Spleen (tissue), 11 donors: ENCODE measurements around the gene ARL4A. TPM values are rescaled to one million over a fixed set of nuclear protein-coding genes. Genes with fewer than 3 reads are reported as not detected.

Source experiments
- DNase-seq: peaks from one replicate; pipeline ENCODE4 v3.0.0-alpha.2; 2020
- H3K27ac ChIP-seq, 8 donors: fragments of 200-600 bp; sonication (generic) in 7 of 8; 1 replicate in 4 of 8; 2 replicates in 4 of 8; pipeline versions ENCODE4 v1.5.0 to v1.8.0; 2016 to 2021; ENCODE audit warnings: inconsistent platforms in 4 of 8, mild to moderate bottlenecking in 4 of 8, moderate library complexity in 1 of 8
- H3K27me3 ChIP-seq, 7 donors: fragments of 200-600 bp; sonication (generic) in 6 of 7; replicated peaks in 1 of 7; 1 replicate in 4 of 7; 2 replicates in 3 of 7; pipeline versions ENCODE4 v1.5.0 to v1.8.0; 2016 to 2021; ENCODE audit warnings: inconsistent platforms in 3 of 7, mild to moderate bottlenecking in 1 of 7
- H3K36me3 ChIP-seq, 6 donors: fragments of 200-600 bp; sonication (generic) in 5 of 6; 1 replicate in 4 of 6; 2 replicates in 2 of 6; pipeline versions ENCODE4 v1.5.0 to v1.8.0; 2016 to 2021; ENCODE audit warnings: inconsistent platforms in 2 of 6
- H3K4me1 ChIP-seq, 6 donors: fragments of 200-600 bp; sonication (generic) in 5 of 6; 1 replicate in 3 of 6; 2 replicates in 3 of 6; pipeline versions ENCODE4 v1.5.0 to v1.8.0; 2016 to 2021; ENCODE audit warnings: inconsistent platforms in 3 of 6
- H3K4me3 ChIP-seq, 8 donors: fragments of 200-600 bp; sonication (generic) in 7 of 8; 1 replicate in 4 of 8; 2 replicates in 4 of 8; pipeline versions ENCODE4 v1.5.0 to v1.8.0; 2016 to 2021; ENCODE audit warnings: inconsistent platforms in 4 of 8, mild to moderate bottlenecking in 4 of 8, moderate library complexity in 2 of 8
- H3K9me3 ChIP-seq, 8 donors: fragments of 200-600 bp; sonication (generic) in 7 of 8; 1 replicate in 4 of 8; 2 replicates in 4 of 8; pipeline versions ENCODE4 v1.5.0 to v1.8.0; 2016 to 2021; ENCODE audit warnings: inconsistent platforms in 4 of 8
- POLR2A ChIP-seq, 3 donors: fragments of 450-650 bp; IDR thresholded peaks; one replicate each; pipeline ENCODE4 v1.5.1; 2017; ENCODE audit warnings: antibody characterized with exemption in 3 of 3, mild to moderate bottlenecking in 1 of 3
- POLR2AphosphoS5 ChIP-seq, 3 donors: sonication (generic); formaldehyde crosslinking; IDR thresholded peaks; one replicate each; pipeline ENCODE4 v1.5.1; 2017; ENCODE audit warnings: antibody characterized with exemption in 3 of 3
- WGBS, 5 donors: extraction: QIAGEN DNeasy Blood & Tissue Kit in 3 of 5; methylation state at CpG; one replicate each; pipeline versions ENCODE4 v1.1.5 to v1.1.7; 2013 to 2018; 5-methylcytosine and 5-hydroxymethylcytosine counted together
- intact Hi-C: fragments of 100-400 bp; cut with DNase I; formaldehyde crosslinking; loops from one replicate; pipeline ENCODE4 v1.15.0; 2023; ENCODE audit warnings: low total_unique reads
- polyA plus RNA-seq, 3 donors: library from polyadenylated mRNA; stranded (reverse); fragments of 200-250 nt; gene quantifications; one replicate each; pipeline ENCODE4 v1.2.1, GENCODE V29; 2013
- total RNA-seq, 7 donors: library from RNA; depleted of rRNA in 3 of 7; stranded (reverse); fragments of >200 nt in 3 of 7; fragmentation: NEBNext Ultra II Directional in 4 of 7; extraction: Animal tissue kit (Norgen Biotek cat#: 25700) in 4 of 7; gene quantifications; one replicate each; pipeline versions ENCODE4 v1.1.0 to v1.2.1, GENCODE V29; 2016 to 2021
- TF ChIP-seq, protein P1 (sequence below), 11 experiments: fragments of 200-600 bp in 7 of 11; fragments of 450-650 bp in 4 of 11; sonication (generic) in 4 of 11; IDR thresholded peaks in 8 of 11; conservative IDR thresholded peaks in 3 of 11; 1 replicate in 7 of 11; 2 replicates in 4 of 11; pipeline versions ENCODE4 v1.4.0 to v1.8.0; 2016 to 2021; ENCODE audit warnings: antibody characterized with exemption in 11 of 11, inconsistent platforms in 4 of 11, mild to moderate bottlenecking in 1 of 11
- donor health status: healthy with polysubstance abuse.
- donor health status: DM: no; HTN: no; CAD: no; lungs with moderate emphysema.
- donor health status: DM: no; HTN: no; CAD: no.
- donor health status: Bipolar disorder and iron deficiency.
- donor health status: healthy.
- donor health status: DM: no; HTN: no; CAD: no.
- donor health status: DM: yes; HTN: yes; CAD: no.

ARL4A gene
- total and polyA plus RNA-seq, 10 donors: 12.9 to 40.9 (median 27.1) TPM

DNA sequence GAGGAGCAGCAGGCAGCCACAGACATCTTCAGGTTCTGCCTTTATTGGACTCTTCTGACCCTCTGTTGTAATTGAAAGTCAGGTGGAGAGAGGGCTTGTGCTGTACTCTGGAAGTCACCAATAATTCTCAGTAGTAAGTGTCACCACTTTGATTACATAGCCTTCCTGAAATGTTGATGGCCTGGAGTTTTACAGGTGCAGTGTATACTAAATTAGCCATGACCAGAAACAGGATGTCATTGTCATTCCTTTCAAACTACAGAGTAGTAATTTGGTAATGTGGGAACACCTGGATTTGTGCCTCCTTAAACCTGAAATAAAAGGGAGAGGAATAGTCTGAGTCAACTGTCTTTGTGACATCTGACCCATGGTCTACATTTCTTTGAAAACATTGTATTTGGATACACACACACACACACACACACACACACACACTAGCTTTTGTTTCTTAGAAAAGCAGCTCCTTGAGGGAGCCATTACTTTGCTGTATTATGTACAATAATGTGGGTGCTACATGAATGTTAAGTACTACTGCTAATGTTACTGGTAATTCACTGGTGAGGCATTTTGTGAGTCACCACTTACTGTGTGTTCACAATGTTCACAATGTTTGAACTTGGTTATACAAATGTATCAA lies 19.6 kb downstream of the ARL4A start:
- H3K4me1 ChIP-seq: no peaks in the 10 kb centered on the region
- intact Hi-C loops: no loop called here
- TF ChIP-seq, protein P1, sequence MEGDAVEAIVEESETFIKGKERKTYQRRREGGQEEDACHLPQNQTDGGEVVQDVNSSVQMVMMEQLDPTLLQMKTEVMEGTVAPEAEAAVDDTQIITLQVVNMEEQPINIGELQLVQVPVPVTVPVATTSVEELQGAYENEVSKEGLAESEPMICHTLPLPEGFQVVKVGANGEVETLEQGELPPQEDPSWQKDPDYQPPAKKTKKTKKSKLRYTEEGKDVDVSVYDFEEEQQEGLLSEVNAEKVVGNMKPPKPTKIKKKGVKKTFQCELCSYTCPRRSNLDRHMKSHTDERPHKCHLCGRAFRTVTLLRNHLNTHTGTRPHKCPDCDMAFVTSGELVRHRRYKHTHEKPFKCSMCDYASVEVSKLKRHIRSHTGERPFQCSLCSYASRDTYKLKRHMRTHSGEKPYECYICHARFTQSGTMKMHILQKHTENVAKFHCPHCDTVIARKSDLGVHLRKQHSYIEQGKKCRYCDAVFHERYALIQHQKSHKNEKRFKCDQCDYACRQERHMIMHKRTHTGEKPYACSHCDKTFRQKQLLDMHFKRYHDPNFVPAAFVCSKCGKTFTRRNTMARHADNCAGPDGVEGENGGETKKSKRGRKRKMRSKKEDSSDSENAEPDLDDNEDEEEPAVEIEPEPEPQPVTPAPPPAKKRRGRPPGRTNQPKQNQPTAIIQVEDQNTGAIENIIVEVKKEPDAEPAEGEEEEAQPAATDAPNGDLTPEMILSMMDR (IDR thresholded peaks at IDR 0.05 in 8 of 11, conservative IDR thresholded peaks at IDR 0.05 in 3 of 11): no peak
- TF ChIP-seq POLR2A (IDR thresholded peaks at IDR 0.05) (no peak), POLR2AphosphoS5 (IDR thresholded peaks at IDR 0.05) (no peak)
- peaks cover 0 to 5% (median 1%) of the 10 kb centered on the region in 8 donors for H3K9me3 ChIP-seq
- H3K27me3 ChIP-seq: no peaks in the 10 kb centered on the region
- no peaks in the 10 kb centered on the region for H3K36me3 ChIP-seq
- no peak for DNase-seq
- H3K4me3 ChIP-seq: no peak overlapping the region
- no peak overlapping the region for H3K27ac ChIP-seq

DNA sequence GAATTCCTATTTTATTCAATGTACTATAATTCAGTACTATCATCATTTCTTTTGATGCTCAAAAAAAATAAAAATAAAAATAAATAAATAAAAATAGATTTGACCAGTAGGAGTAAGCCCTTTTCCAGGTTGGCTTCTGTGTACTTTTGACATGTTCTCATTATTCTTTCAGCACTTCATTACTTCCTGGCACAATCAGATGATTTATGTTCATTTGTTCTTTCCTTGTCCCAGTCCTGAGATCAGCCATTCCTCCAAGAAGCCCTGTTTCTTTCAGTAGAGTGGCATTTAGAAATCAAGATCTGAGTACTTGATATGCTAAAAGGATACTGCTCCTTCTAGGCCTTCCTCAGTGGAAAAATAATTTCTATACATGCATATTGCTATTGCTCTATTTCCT lies 20.9 kb downstream of the ARL4A start:
- TF ChIP-seq POLR2A (IDR thresholded peaks at IDR 0.05) (no peak), POLR2AphosphoS5 (IDR thresholded peaks at IDR 0.05) (no peak)
- TF ChIP-seq, protein P1 (IDR thresholded peaks at IDR 0.05 in 8 of 11, conservative IDR thresholded peaks at IDR 0.05 in 3 of 11): no peak
- no peaks in the 10 kb centered on the region for H3K9me3 ChIP-seq
- H3K36me3 ChIP-seq: no peaks in the 10 kb centered on the region

DNA sequence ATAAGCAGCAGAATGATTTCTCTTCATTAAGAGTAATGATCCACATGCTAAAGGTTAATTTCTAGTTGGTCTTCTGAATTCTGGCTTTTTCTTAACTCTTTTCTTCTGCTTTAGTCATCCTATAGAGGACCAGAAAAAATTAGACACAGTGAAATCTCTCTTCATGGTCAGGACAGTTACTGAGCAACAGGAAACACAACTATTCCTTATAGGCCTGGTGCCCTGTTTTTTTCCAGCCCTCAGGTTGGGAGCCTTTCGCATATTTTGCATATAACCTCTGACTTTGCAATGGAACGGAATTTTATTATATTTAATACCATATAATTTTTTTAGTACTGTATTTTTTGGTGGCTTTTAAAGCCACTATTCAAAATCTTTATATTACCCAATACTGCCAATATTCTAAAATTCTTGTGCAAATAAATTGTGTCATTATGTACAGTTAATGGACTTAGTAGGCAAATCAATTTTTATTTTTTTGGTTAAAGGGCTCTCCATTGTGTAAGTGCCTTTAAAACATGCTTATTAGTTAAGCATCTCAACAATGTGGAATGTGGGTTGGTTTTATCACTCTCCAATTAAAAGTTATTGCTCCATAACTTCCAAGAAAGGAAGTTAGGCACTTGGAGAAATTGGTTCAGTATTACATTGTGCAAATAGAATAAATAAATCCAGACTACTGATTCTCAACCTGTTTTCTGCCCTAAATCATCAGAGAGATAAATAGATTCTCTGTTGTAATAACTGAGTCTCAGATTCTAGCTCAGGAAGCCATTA lies 22.5 kb downstream of the ARL4A start:
- Histone ChIP-seq H3K27me3 (no peaks in the 10 kb centered on the region), H3K4me3 (no peak overlapping the region), H3K27ac (no peak overlapping the region), H3K9me3 (no peaks in the 10 kb centered on the region), H3K36me3 (no peaks in the 10 kb centered on the region), H3K4me1 (peaks cover 0 to 14% (median under 1%) of the 10 kb centered on the region in 6 donors)
- intact Hi-C loops: no loop called here
- WGBS, 5 donors: 92 to 95% (median 93%) methylated on average over 2 of the region's 2 CpGs
- DNase-seq: no peak
- TF ChIP-seq POLR2A (IDR thresholded peaks at IDR 0.05): no peak
- no peak for TF ChIP-seq POLR2AphosphoS5 (IDR thresholded peaks at IDR 0.05)
- TF ChIP-seq, protein P1 (IDR thresholded peaks at IDR 0.05 in 8 of 11, conservative IDR thresholded peaks at IDR 0.05 in 3 of 11): no peak

More for the DNA sequence above, 20.9 kb downstream of the ARL4A start:
- Histone ChIP-seq H3K4me1 (peaks cover 0 to 4% (median 0%) of the 10 kb centered on the region in 6 donors), H3K27ac (no peak overlapping the region), H3K4me3 (no peak overlapping the region), H3K27me3 (no peaks in the 10 kb centered on the region)
- no peak for DNase-seq
- intact Hi-C loops: no loop called here

DNA sequence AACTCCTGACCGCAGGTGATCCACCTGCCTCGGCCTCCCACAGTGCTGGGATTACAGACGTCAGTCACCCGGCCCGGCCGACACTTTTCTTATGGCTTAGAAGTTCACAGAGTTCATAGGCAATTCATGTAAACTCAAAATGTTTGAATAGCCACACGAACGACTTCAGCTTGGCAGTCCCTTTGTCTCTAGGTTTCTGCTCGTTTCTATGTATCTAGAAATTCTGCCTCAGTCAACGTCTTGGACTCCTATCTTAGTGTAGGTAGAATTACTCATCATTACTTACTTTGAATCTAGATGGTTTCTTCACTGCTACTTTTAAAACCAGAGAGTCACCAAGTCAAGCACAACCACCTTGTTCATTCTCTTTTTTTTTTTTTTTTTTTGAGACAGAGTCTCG lies 23.7 kb downstream of the ARL4A start:
- DNase-seq: no peak
- 89 to 98% (median 96%) methylated on average over 10 to 11 of the region's 11 CpGs for WGBS, 5 donors
- Histone ChIP-seq H3K4me3 (no peak overlapping the region), H3K4me1 (peaks cover 0 to 26% (median 9%) of the 10 kb centered on the region in 6 donors), H3K27ac (no peak overlapping the region), H3K36me3 (no peaks in the 10 kb centered on the region), H3K27me3 (no peaks in the 10 kb centered on the region), H3K9me3 (no peaks in the 10 kb centered on the region)
- TF ChIP-seq POLR2AphosphoS5 (IDR thresholded peaks at IDR 0.05) (no peak), POLR2A (IDR thresholded peaks at IDR 0.05) (no peak)
- TF ChIP-seq, protein P1 (IDR thresholded peaks at IDR 0.05 in 8 of 11, conservative IDR thresholded peaks at IDR 0.05 in 3 of 11): no peak
- intact Hi-C loops: no loop called here
